H1 (cell line): ENCODE results near the gene NOTCH4. TPM values are rescaled to one million over a fixed set of nuclear protein-coding genes. Genes with fewer than 3 reads are reported as not detected.

Experiments used
- BACH1 ChIP-seq: IDR thresholded peaks from 2 replicates; pipeline ENCODE4 v1.6.1; 2012; ENCODE audit warnings: low read length, improper control_type of control experiment
- CBX8 ChIP-seq: fragments of 300-800, 300-1000 bp; sonication (generic); IDR thresholded peaks from 2 replicates; pipeline ENCODE4 v1.7.1; 2016; ENCODE audit warnings: low read depth, low read length, borderline replicate concordance
- CHD1 ChIP-seq: IDR thresholded peaks from 2 replicates; pipeline ENCODE4 v1.6.1; 2012; ENCODE audit warnings: low read depth, low read length, improper control_type of control experiment
- FOSL1 ChIP-seq: IDR thresholded peaks from 2 replicates; pipeline ENCODE4 v1.6.1; 2011; ENCODE audit warnings: mild to moderate bottlenecking, low read depth, low read length, moderate library complexity; ENCODE audit not compliant: insufficient read depth
- HDAC2 ChIP-seq, 2 experiments: fragments of 300-600 bp in 1 of 2; sonication (generic) in 1 of 2; IDR thresholded peaks; 2 replicates each; pipeline ENCODE4 v1.6.1; 2011 to 2012; ENCODE audit warnings: low read depth in 2 of 2, low read length in 2 of 2, mild to moderate bottlenecking in 2 of 2, moderate library complexity in 2 of 2, borderline replicate concordance in 1 of 2, inconsistent platforms in 1 of 2
- KDM1A ChIP-seq: fragments of 200-600, 300-600 bp; sonication (generic); IDR thresholded peaks from 2 replicates; pipeline ENCODE4 v1.7.1; 2016; ENCODE audit warnings: mild to moderate bottlenecking, low read length, borderline replicate concordance
- POLR2A ChIP-seq, 2 experiments: IDR thresholded peaks; 1 replicate in 1 of 2; 2 replicates in 1 of 2; pipeline ENCODE4 v1.6.1; 2011; ENCODE audit warnings: low read depth in 2 of 2, low read length in 2 of 2, mild to moderate bottlenecking in 2 of 2; ENCODE audit errors: control extremely low read depth in 1 of 2
- POLR2AphosphoS5 ChIP-seq: IDR thresholded peaks from 2 replicates; pipeline ENCODE4 v1.6.1; 2011; ENCODE audit warnings: low read depth, low read length
- RAD21 ChIP-seq, 2 experiments: IDR thresholded peaks in 1 of 2; conservative IDR thresholded peaks in 1 of 2; 2 replicates each; pipeline ENCODE4 v1.6.1; 2011; ENCODE audit warnings: low read depth in 2 of 2, low read length in 2 of 2, improper control_type of control experiment in 1 of 2, inconsistent platforms in 1 of 2, mild to moderate bottlenecking in 1 of 2, moderate library complexity in 1 of 2
- SP1 ChIP-seq: IDR thresholded peaks from 2 replicates; pipeline ENCODE4 v1.6.1; 2011; ENCODE audit warnings: low read depth, low read length
- TEAD4 ChIP-seq: IDR thresholded peaks from 2 replicates; pipeline ENCODE4 v1.6.1; 2012; ENCODE audit warnings: low read depth, low read length, inconsistent platforms, mixed read lengths
- polyA plus RNA-seq, 7 experiments: library from polyadenylated mRNA; depleted of rRNA in 3 of 7; stranded (reverse) in 5 of 7; unstranded in 2 of 7; fragments of >200 nt in 5 of 7; fragments of 200-250 nt in 2 of 7; gene quantifications; 1 replicate in 5 of 7; 2 replicates in 1 of 7; 4 replicates in 1 of 7; pipeline versions ENCODE4 v1.2.1 to v1.2.3, GENCODE V29; 2011 to 2013; ENCODE audit warnings: missing spikeins in 2 of 7, mixed read lengths in 2 of 7
- total RNA-seq: library from RNA; stranded (reverse); fragmentation: NEBNext Ultra II Directional; extraction: Animal tissue kit (Norgen Biotek cat#: 25700); gene quantifications from 2 replicates; pipeline ENCODE4 v1.2.1, GENCODE V29; 2021
- TF ChIP-seq, protein P1 (sequence below), 3 experiments: IDR thresholded peaks; 1 replicate in 2 of 3; 2 replicates in 1 of 3; pipeline versions ENCODE4 v1.5.1 to v1.6.1; 2011; ENCODE audit warnings: low read length in 3 of 3, mild to moderate bottlenecking in 3 of 3, inconsistent platforms in 2 of 3, low read depth in 1 of 3, moderate library complexity in 1 of 3; ENCODE audit not compliant: insufficient read depth in 1 of 3; ENCODE audit errors: control extremely low read depth in 1 of 3

NOTCH4 gene
- total and polyA plus RNA-seq, 2 of the 8 experiments (the other 6 are each of a cell fraction or from before 2014, with no cell fraction given), result 1.9 to 2.8 TPM

DNA sequence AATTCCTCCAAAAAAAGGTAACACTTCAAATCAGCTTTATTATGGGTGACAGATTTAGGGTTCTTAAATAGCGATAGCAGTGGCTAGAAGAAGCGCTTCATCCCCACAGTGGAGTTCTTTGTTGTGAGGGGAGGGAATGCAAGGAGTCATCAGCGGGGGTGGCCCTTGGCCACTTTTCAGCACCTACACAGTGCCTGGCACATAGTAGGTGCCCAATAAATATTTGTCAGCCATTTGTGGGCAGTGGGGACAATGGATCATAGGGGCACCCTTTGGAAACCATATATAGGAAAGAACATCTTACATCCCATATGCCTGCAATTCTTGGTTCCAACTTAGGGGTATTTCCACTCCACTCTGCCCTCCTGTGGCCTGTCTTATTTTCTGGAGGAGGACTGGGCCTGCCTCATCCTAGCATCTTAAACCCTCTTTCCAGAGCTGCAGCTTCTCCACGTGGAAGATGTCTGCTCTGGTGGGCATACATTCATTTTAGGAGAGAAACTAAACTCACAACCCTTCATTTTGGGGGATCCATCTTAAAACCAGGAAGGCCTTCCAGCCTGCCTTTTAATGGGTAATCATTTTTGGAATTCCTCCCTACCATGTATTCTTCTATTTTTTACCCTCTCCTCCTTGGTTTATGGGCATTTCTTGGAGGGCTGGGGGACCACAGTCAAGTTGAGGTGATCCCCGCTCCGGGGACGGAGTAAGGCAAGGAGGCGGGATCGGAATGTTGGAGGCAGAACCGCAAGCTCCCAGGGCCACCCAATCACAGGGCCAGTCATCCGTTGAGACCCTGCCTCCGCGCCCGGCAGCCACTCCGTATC lies 28.8 kb downstream of the NOTCH4 start (continued):
- 0 out of 2 replicates have a peak, but pooled peaks have one; percentile 19 for TF ChIP-seq CHD1
- peak; percentile 42; the same call in 1 of the 2 replicates for TF ChIP-seq SP1
- TF ChIP-seq POLR2AphosphoS5, result peak; percentile 78
- peak in 1 of 2 experiments; percentile 41; a peak in 2 of 4 replicates for TF ChIP-seq RAD21 (IDR thresholded peaks at IDR 0.05 in 1 of 2, conservative IDR thresholded peaks at IDR 0.05 in 1 of 2; ENCODE audit: low read depth in 2 of 2, low read length in 2 of 2)
- TF ChIP-seq CBX8, result no peak
- no peak; a peak in 1 of 3 replicates for TF ChIP-seq POLR2A (IDR thresholded peaks at IDR 0.05; ENCODE audit: control extremely low read depth in 1 of 2, low read depth in 2 of 2, low read length in 2 of 2)
- no peak for TF ChIP-seq KDM1A
- no peak for TF ChIP-seq FOSL1
- peak; percentile 72 for TF ChIP-seq TEAD4
- TF ChIP-seq, protein P1, sequence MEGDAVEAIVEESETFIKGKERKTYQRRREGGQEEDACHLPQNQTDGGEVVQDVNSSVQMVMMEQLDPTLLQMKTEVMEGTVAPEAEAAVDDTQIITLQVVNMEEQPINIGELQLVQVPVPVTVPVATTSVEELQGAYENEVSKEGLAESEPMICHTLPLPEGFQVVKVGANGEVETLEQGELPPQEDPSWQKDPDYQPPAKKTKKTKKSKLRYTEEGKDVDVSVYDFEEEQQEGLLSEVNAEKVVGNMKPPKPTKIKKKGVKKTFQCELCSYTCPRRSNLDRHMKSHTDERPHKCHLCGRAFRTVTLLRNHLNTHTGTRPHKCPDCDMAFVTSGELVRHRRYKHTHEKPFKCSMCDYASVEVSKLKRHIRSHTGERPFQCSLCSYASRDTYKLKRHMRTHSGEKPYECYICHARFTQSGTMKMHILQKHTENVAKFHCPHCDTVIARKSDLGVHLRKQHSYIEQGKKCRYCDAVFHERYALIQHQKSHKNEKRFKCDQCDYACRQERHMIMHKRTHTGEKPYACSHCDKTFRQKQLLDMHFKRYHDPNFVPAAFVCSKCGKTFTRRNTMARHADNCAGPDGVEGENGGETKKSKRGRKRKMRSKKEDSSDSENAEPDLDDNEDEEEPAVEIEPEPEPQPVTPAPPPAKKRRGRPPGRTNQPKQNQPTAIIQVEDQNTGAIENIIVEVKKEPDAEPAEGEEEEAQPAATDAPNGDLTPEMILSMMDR (IDR thresholded peaks at IDR 0.05; ENCODE audit: control extremely low read depth in 1 of 3, insufficient read depth in 1 of 3, low read depth in 1 of 3, low read length in 3 of 3), result peak in 2 of 3 experiments; percentile 57 to 67; a peak in 3 of 4 replicates
- no peak for TF ChIP-seq HDAC2 (IDR thresholded peaks at IDR 0.05; ENCODE audit: borderline replicate concordance in 1 of 2, low read depth in 2 of 2, low read length in 2 of 2)
- no peak for TF ChIP-seq BACH1
- TF ChIP-seq, all 59 proteins: peak for 8
